Hepatocyte (in vitro differentiated cells): ENCODE results near the gene TNFAIP6. TPM values are rescaled to one million over a fixed set of nuclear protein-coding genes. Genes with fewer than 3 reads are reported as not detected.
"Not testable (repeated sequence)": the region's sequence is repeated elsewhere in the genome, so short reads cannot be mapped to it uniquely, and the experiment has no call there.

Experiments used
- DNase-seq: peaks from one replicate; pipeline ENCODE4 v3.0.0-alpha.2; 2016; ENCODE audit warnings: low spot score
- H2AFZ ChIP-seq: fragments of 200-600 bp; sonication (generic); 2 replicates; pipeline ENCODE4 v1.6.0; 2016; ENCODE audit warnings: antibody characterized with exemption, mild to moderate bottlenecking
- H3K27ac ChIP-seq: fragments of 200-600 bp; sonication (generic); 2 replicates; pipeline ENCODE4 v1.5.1; 2016; ENCODE audit warnings: mild to moderate bottlenecking
- H3K27me3 ChIP-seq: fragments of 200-600 bp; sonication (generic); 2 replicates; pipeline ENCODE4 v1.6.1; 2016
- H3K36me3 ChIP-seq: fragments of 200-600 bp; sonication (generic); replicated peaks from 2 replicates; pipeline ENCODE4 v1.5.1; 2016; ENCODE audit warnings: low read depth; ENCODE audit not compliant: insufficient read depth
- H3K4me1 ChIP-seq: fragments of 200-600 bp; sonication (generic); 2 replicates; pipeline ENCODE4 v1.5.1; 2016; ENCODE audit warnings: mild to moderate bottlenecking, moderate library complexity; ENCODE audit not compliant: insufficient read depth
- H3K4me2 ChIP-seq: fragments of 200-600 bp; sonication (generic); 2 replicates; pipeline ENCODE4 v1.6.0; 2016
- H3K4me3 ChIP-seq: fragments of 200-600 bp; sonication (generic); 2 replicates; pipeline ENCODE4 v1.5.1; 2016; ENCODE audit warnings: mild to moderate bottlenecking
- H3K79me2 ChIP-seq: fragments of 200-600 bp; sonication (generic); 2 replicates; pipeline ENCODE4 v1.6.0; 2017; ENCODE audit warnings: mild to moderate bottlenecking
- H3K9me2 ChIP-seq: fragments of 200-600 bp; sonication (generic); replicated peaks from 2 replicates; pipeline ENCODE4 v1.6.0; 2017; ENCODE audit warnings: mild to moderate bottlenecking; ENCODE audit not compliant: insufficient read depth
- H3K9me3 ChIP-seq: fragments of 200-600 bp; sonication (generic); 2 replicates; pipeline ENCODE4 v1.5.1; 2016; ENCODE audit warnings: low read depth, mild to moderate bottlenecking
- H4K20me1 ChIP-seq: fragments of 200-600 bp; sonication (generic); 2 replicates; pipeline ENCODE4 v1.6.0; 2016; ENCODE audit warnings: mild to moderate bottlenecking; ENCODE audit not compliant: insufficient read depth, poor library complexity, severe bottlenecking
- EZH2 ChIP-seq: fragments of 200-600 bp; sonication (generic); IDR thresholded peaks from 2 replicates; pipeline ENCODE4 v1.6.1; 2016; ENCODE audit warnings: antibody characterized with exemption, mild to moderate bottlenecking, borderline replicate concordance
- EZH2phosphoT487 ChIP-seq: fragments of 200-600 bp; sonication (generic); IDR thresholded peaks from one replicate; pipeline ENCODE4 v1.6.1; 2018; ENCODE audit warnings: antibody characterized with exemption, mild to moderate bottlenecking, low read depth, moderate library complexity; ENCODE audit not compliant: unreplicated experiment, severe bottlenecking
- WGBS: methylation state at CpG from one replicate; pipeline ENCODE4 v1.1.6; 2016; ENCODE audit warnings: low lambda C conversion rate; ENCODE audit errors: missing lambda C conversion rate; 5-methylcytosine and 5-hydroxymethylcytosine counted together
- microRNA-seq: library from miRNA; unstranded; fragments of <30 nt; microRNA quantifications from one replicate; pipeline ENCODE4, GENCODE V29; 2017
- polyA plus RNA-seq: library from polyadenylated mRNA; unstranded; fragments of >200 nt; fragmentation: Nextera tagmentation; extraction: Ambion mirVana; gene quantifications from 2 replicates; pipeline ENCODE4 v1.2.1, GENCODE V29; 2016
- small RNA-seq: library from RNA; depleted of rRNA; stranded (forward); fragments of <200 nt; gene quantifications from one replicate; pipeline ENCODE3, GENCODE V24; 2014
- total RNA-seq: library from RNA; depleted of rRNA; stranded (reverse); fragments of >200 nt; gene quantifications from 2 replicates; pipeline ENCODE4 v1.2.3, GENCODE V29; 2014
- TF ChIP-seq, protein P1 (sequence below): fragments of 200-600 bp; sonication (generic); IDR thresholded peaks from 2 replicates; pipeline ENCODE4 v1.5.1; 2016; ENCODE audit warnings: antibody characterized with exemption, mild to moderate bottlenecking; ENCODE audit not compliant: poor library complexity

Gene TNFAIP6
- total and polyA plus RNA-seq, 2 experiments from 2014 or later = 10.5 to 13.0 TPM

DNA sequence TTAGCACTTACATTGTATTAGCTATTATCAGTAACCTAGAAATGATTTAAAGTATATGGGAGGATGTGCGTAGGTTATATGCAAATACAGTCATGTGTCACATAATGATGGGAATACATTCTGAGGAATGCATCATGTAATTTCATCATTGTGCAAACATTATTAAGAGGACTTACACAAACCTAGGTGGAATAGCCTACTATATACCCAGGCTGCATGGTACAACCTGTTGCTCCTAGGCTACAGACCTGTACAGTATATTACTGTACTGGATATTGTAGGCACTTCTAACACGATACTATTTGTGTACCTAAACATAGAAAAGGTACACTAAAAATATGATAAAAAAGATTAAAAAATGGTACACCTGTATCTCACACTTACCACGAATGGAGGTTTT is 60.3 kb downstream of the TNFAIP6 start:
- Histone ChIP-seq H3K27ac (no peak overlapping the region), H3K9me3 (no peaks in the 10 kb centered on the region), H3K36me3 (peaks cover 3% of the 10 kb centered on the region), H3K27me3 (no peaks in the 10 kb centered on the region), H3K4me2 (no peak overlapping the region), H3K4me1 (no peaks in the 10 kb centered on the region), H3K79me2 (peaks cover 52% of the 10 kb centered on the region), H2AFZ (no peak overlapping the region), H4K20me1 (no peaks in the 10 kb centered on the region), H3K4me3 (no peak overlapping the region), H3K9me2 (no peaks in the 10 kb centered on the region)
- TF ChIP-seq EZH2phosphoT487 (no peak), EZH2 (no peak)
- TF ChIP-seq, protein P1, sequence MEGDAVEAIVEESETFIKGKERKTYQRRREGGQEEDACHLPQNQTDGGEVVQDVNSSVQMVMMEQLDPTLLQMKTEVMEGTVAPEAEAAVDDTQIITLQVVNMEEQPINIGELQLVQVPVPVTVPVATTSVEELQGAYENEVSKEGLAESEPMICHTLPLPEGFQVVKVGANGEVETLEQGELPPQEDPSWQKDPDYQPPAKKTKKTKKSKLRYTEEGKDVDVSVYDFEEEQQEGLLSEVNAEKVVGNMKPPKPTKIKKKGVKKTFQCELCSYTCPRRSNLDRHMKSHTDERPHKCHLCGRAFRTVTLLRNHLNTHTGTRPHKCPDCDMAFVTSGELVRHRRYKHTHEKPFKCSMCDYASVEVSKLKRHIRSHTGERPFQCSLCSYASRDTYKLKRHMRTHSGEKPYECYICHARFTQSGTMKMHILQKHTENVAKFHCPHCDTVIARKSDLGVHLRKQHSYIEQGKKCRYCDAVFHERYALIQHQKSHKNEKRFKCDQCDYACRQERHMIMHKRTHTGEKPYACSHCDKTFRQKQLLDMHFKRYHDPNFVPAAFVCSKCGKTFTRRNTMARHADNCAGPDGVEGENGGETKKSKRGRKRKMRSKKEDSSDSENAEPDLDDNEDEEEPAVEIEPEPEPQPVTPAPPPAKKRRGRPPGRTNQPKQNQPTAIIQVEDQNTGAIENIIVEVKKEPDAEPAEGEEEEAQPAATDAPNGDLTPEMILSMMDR = no peak
- no peak for DNase-seq
- 95% methylated on average over 3 of the region's 3 CpGs for WGBS

DNA sequence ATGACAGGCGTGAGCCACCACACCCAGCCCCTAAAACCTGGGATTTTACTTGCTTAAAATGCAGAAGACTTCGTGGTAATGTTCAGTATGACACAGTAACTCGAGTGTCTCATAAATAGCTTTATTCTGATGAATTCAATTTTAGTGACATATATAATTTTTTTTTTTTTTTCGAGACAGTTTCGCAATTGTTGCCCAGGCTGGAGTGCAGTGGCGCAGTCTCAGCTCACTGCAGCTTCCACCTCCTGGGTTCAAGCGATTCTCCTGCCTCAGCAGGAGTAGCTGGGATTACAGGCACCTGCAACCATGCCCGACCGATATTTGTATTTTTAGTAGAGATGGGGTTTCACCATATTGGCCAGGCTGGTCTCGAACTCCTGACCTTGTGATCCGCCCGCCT is 64.3 kb downstream of the TNFAIP6 start:
- H4K20me1 ChIP-seq, H3K36me3 ChIP-seq, DNase-seq, H3K27me3 ChIP-seq, H3K9me3 ChIP-seq, H3K4me1 ChIP-seq, H3K4me2 ChIP-seq, H3K9me2 ChIP-seq, H2AFZ ChIP-seq, H3K4me3 ChIP-seq, H3K27ac ChIP-seq: not testable (repeated sequence)
- peaks cover 50% of the 10 kb centered on the region for H3K79me2 ChIP-seq
- WGBS = 99% methylated on average over 12 of the region's 12 CpGs

DNA sequence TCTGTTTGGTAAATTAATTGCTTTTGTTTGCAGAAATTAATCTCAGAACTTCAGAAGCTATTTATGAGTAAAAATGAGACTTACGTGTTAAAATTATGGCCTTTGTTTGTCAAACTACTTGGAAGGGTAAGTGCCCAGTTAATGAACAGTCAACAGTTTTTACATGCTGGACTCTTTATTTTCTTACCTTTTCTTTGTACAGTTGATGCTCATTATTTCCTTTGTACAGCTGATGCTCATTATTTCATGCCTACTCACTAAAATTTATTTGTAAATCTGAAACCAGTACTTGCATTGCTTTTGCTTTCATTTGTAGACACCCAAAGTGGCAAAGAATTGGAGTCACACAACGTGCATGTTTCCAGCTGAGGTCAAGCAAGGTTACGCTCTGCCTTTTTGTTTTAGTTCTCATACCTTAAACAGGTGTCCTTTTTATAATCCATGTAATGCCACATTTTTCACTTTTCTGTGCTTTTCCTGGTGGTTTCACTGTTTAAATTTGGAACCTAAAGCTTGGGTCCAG is 65.6 kb downstream of the TNFAIP6 start:
- H3K36me3 ChIP-seq = no peaks in the 10 kb centered on the region
- H3K4me1 ChIP-seq = no peaks in the 10 kb centered on the region
- no peak overlapping the region for H3K27ac ChIP-seq
- no peak for DNase-seq
- no peak overlapping the region for H2AFZ ChIP-seq
- H3K9me2 ChIP-seq = no peaks in the 10 kb centered on the region
- H3K4me2 ChIP-seq = no peak overlapping the region
- TF ChIP-seq EZH2phosphoT487 = no peak
- no peak for TF ChIP-seq EZH2
- TF ChIP-seq, protein P1 = no peak
- H3K27me3 ChIP-seq = no peaks in the 10 kb centered on the region
- WGBS = 89% methylated on average over 3 of the region's 3 CpGs
- H3K9me3 ChIP-seq = no peaks in the 10 kb centered on the region
- H3K79me2 ChIP-seq = peaks cover 51% of the 10 kb centered on the region
- H3K4me3 ChIP-seq = no peak overlapping the region
- H4K20me1 ChIP-seq = peaks cover 3% of the 10 kb centered on the region

DNA sequence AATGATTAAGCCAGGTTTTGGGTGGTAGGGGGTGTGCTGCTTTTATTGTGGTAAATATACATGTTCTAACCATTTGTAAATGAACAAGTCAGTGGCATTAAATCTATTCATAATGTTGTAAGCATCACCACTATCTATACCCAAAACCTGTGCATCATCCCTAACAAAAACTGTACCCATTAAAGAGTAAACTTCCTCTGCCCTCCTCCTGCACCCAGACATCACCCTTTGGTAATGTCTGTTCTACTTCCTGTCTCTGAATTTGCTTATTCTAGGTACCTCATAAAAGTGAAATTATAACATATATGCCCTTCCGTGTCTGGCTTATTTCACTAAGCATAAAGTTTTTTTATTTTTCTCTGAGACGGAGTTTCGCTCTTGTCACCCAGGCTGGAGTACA is 66.4 kb downstream of the TNFAIP6 start:
- Histone ChIP-seq H4K20me1 (peaks cover 3% of the 10 kb centered on the region), H3K9me2 (no peaks in the 10 kb centered on the region), H3K4me2 (no peak overlapping the region), H3K9me3 (no peaks in the 10 kb centered on the region), H3K36me3 (no peaks in the 10 kb centered on the region), H3K27me3 (no peaks in the 10 kb centered on the region), H3K27ac (no peak overlapping the region), H3K79me2 (peaks cover 48% of the 10 kb centered on the region), H3K4me3 (no peak overlapping the region), H2AFZ (no peak overlapping the region), H3K4me1 (no peaks in the 10 kb centered on the region)
- TF ChIP-seq, protein P1 = no peak
- TF ChIP-seq EZH2phosphoT487 (no peak), EZH2 (no peak)
- WGBS = 79% methylated on average over 3 of the region's 3 CpGs
- no peak for DNase-seq

Small RNAs within 50 kb of the gene (microRNA-seq; reads per million reads assigned to microRNA genes)
- gene MIR4773-1 (not detected), gene MIR4773-2 (not detected)

Small RNAs within 50 kb of the gene (small RNA-seq; reads per million reads assigned to genes)
- gene MIR4773-1 (not detected), gene RN7SL124P (not detected)

Other genes with a start within 250 kb of the TNFAIP6 start
- gene RBM43, start 95.7 kb upstream of the TNFAIP6 start, total RNA-seq = 3.8 and 4.6 TPM in 2 replicates
- gene RBM43, start 95.7 kb upstream of the TNFAIP6 start, polyA plus RNA-seq = 0.62 and 2.2 TPM in 2 replicates
- 10.9 and 13.5 TPM in 2 replicates for gene NMI, start 67.9 kb upstream of the TNFAIP6 start, total RNA-seq
- 12.8 and 15.3 TPM in 2 replicates for gene NMI, start 67.9 kb upstream of the TNFAIP6 start, polyA plus RNA-seq
- gene RIF1, start 52.3 kb downstream of the TNFAIP6 start, total RNA-seq = 28.0 and 30.8 TPM in 2 replicates
- gene RIF1, start 52.3 kb downstream of the TNFAIP6 start, polyA plus RNA-seq = 12.7 and 15.7 TPM in 2 replicates